WTC11 (cell line): ENCODE results near the gene LACC1. TPM values are rescaled to one million over a fixed set of nuclear protein-coding genes. Genes with fewer than 3 reads are reported as not detected.

Source experiments
- ATF1 ChIP-seq: sonication (generic); formaldehyde crosslinking; IDR thresholded peaks from 2 replicates; pipeline ENCODE4 v1.8.1; 2023; ENCODE audit warnings: mild to moderate bottlenecking, moderate library complexity, missing genetic modification reagents
- EMX1 ChIP-seq: fragments of 250-450 bp; sonication (Bioruptor Pico); IDR thresholded peaks from 2 replicates; pipeline ENCODE4 v1.8.0; 2021; ENCODE audit warnings: mild to moderate bottlenecking
- ESRRA ChIP-seq: sonication (generic); formaldehyde crosslinking; IDR thresholded peaks from 2 replicates; pipeline ENCODE4 v1.8.1; 2022; ENCODE audit warnings: mild to moderate bottlenecking, missing genetic modification reagents, borderline replicate concordance
- ETV6 ChIP-seq: sonication (generic); formaldehyde crosslinking; IDR thresholded peaks from 2 replicates; pipeline ENCODE4 v1.8.1; 2022; ENCODE audit warnings: mild to moderate bottlenecking, missing genetic modification reagents
- GTF2I ChIP-seq: fragments of 250-450 bp; sonication (Bioruptor Pico); conservative IDR thresholded peaks from 2 replicates; pipeline ENCODE4 v1.4.0; 2021; ENCODE audit warnings: mild to moderate bottlenecking
- HMGA2 ChIP-seq: fragments of 250-450 bp; sonication (Bioruptor Pico); IDR thresholded peaks from 2 replicates; pipeline ENCODE4 v1.4.0; 2021; ENCODE audit warnings: mild to moderate bottlenecking, moderate library complexity
- IRF2 ChIP-seq: sonication (generic); formaldehyde crosslinking; IDR thresholded peaks from 2 replicates; pipeline ENCODE4 v1.8.0; 2022; ENCODE audit warnings: low read depth, missing genetic modification reagents, borderline replicate concordance
- JAZF1 ChIP-seq: fragments of 250-450 bp; sonication (Bioruptor Pico); IDR thresholded peaks from 2 replicates; pipeline ENCODE4 v1.9.0; 2021; ENCODE audit warnings: moderate library complexity, mild to moderate bottlenecking, inconsistent platforms
- JUN ChIP-seq: sonication (generic); formaldehyde crosslinking; IDR thresholded peaks from 2 replicates; pipeline ENCODE4 v1.8.0; 2023; ENCODE audit warnings: mild to moderate bottlenecking, missing genetic modification reagents
- MXD4 ChIP-seq: fragments of 250-450 bp; sonication (Bioruptor Pico); IDR thresholded peaks from 2 replicates; pipeline ENCODE4 v1.8.0; 2021; ENCODE audit warnings: mild to moderate bottlenecking, moderate library complexity, borderline replicate concordance
- RELA ChIP-seq: sonication (generic); formaldehyde crosslinking; IDR thresholded peaks from 2 replicates; pipeline ENCODE4 v1.8.1; 2022; ENCODE audit warnings: missing genetic modification reagents, mild to moderate bottlenecking, borderline replicate concordance
- SP1 ChIP-seq: sonication (generic); formaldehyde crosslinking; conservative IDR thresholded peaks from 2 replicates; pipeline ENCODE4 v1.8.1; 2022; ENCODE audit warnings: missing genetic modification reagents
- TEAD4 ChIP-seq: sonication (generic); formaldehyde crosslinking; IDR thresholded peaks from 2 replicates; pipeline ENCODE4 v1.8.0; 2022; ENCODE audit warnings: mild to moderate bottlenecking, missing genetic modification reagents
- ZBTB21 ChIP-seq: sonication (generic); formaldehyde crosslinking; IDR thresholded peaks from 2 replicates; pipeline ENCODE4 v1.8.1; 2023; ENCODE audit warnings: mild to moderate bottlenecking, missing genetic modification reagents, borderline replicate concordance
- total RNA-seq: library from RNA; stranded (reverse); gene quantifications from 3 replicates; pipeline ENCODE4 v1.2.3, GENCODE V29; 2021
- TF ChIP-seq, protein P1 (sequence below): fragments of 250-450 bp; sonication (Bioruptor Pico); IDR thresholded peaks from 2 replicates; pipeline ENCODE4 v1.9.0; 2021; ENCODE audit warnings: mild to moderate bottlenecking
- TF ChIP-seq, protein P2 (sequence below): sonication (generic); formaldehyde crosslinking; IDR thresholded peaks from 2 replicates; pipeline ENCODE4 v1.8.1; 2022; ENCODE audit warnings: low read depth, mild to moderate bottlenecking, moderate library complexity, missing genetic modification reagents, borderline replicate concordance
- TF ChIP-seq, protein P3 (sequence below): sonication (generic); formaldehyde crosslinking; conservative IDR thresholded peaks from 2 replicates; pipeline ENCODE4 v1.8.1; 2022; ENCODE audit warnings: mild to moderate bottlenecking, missing genetic modification reagents
- TF ChIP-seq, protein P4 (sequence below): sonication (generic); formaldehyde crosslinking; conservative IDR thresholded peaks from 2 replicates; pipeline ENCODE4 v1.8.1; 2023; ENCODE audit warnings: mild to moderate bottlenecking, low read depth, missing genetic modification reagents, moderate library complexity
- TF ChIP-seq, protein P5 (sequence below): sonication (generic); formaldehyde crosslinking; IDR thresholded peaks from 2 replicates; pipeline ENCODE4 v1.8.1; 2022; ENCODE audit warnings: mild to moderate bottlenecking, missing genetic modification reagents, moderate library complexity, borderline replicate concordance
- TF ChIP-seq, protein P6 (sequence below): fragments of 250-450 bp; sonication (Bioruptor Pico); IDR thresholded peaks from 2 replicates; pipeline ENCODE4 v1.9.0; 2021; ENCODE audit warnings: mild to moderate bottlenecking
- TF ChIP-seq, protein P7 (sequence below): sonication (generic); formaldehyde crosslinking; IDR thresholded peaks from 2 replicates; pipeline ENCODE4 v1.8.1; 2023; ENCODE audit warnings: mild to moderate bottlenecking, missing genetic modification reagents, moderate library complexity
- TF ChIP-seq, protein P8 (sequence below): fragments of 250-450 bp; sonication (Bioruptor Pico); IDR thresholded peaks from 2 replicates; pipeline ENCODE4 v1.8.0; 2021; ENCODE audit warnings: mild to moderate bottlenecking
- TF ChIP-seq, protein P9 (sequence below): sonication (generic); formaldehyde crosslinking; IDR thresholded peaks from 2 replicates; pipeline ENCODE4 v1.8.1; 2023; ENCODE audit warnings: mild to moderate bottlenecking, missing genetic modification reagents, borderline replicate concordance

The LACC1 gene
- total RNA-seq, 1 experiment from 2014 or later, result 5.5 TPM

DNA sequence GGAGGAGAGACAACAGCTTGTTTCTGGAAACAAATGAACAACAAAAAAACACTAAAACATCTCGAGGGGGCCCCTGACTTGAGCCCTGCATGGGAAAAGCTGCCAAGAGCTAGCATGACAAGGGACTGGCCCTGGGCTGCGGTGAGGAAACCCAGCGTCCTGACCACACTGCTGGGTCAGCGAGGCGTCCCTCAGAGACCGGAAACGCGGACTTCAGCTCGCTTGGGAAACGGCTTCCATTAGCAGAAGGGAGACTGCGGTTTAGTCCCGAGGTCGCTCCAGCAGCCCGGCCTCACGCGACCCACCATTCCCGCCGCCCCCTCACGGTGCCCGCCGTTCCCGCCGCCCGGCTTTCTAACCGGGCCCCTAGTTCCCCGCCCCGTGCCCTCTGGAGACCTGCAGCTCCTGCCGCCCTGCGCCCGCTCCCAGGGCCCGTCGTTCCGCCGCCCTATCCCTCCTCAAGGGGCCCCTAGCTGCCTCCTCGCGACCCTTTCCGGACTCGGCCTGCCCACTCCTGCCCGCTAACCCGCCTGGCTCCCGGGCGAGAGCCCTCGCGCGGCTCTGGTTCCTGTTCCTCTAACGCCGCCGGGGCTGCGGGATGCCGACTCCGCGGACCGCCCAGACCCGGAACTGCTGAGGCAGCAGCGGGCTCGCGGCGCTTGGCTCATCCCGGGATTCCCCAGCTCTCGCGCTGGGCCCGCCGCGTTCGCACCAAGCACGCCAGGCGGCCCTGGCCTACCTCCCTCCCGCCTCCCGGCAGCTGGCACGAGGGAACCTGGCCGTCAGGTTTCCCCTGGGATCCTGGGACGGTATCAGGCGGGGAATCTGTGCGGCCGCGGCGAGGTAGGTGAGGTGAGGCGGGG is 581 bp upstream of the LACC1 start, which contains the start of gene CCDC122 (continued):
- TF ChIP-seq TEAD4 (CRISPR knock-in tag) (no peak; the same call in 1 of the 2 replicates), IRF2 (CRISPR knock-in tag) (no peak), HMGA2 (CRISPR knock-in tag) (no peak), ESRRA (CRISPR knock-in tag) (peak; percentile 88), MXD4 (CRISPR knock-in tag) (no peak), RELA (CRISPR knock-in tag) (peak; percentile 92; the same call in 1 of the 2 replicates), SP1 (CRISPR knock-in tag) (peak; percentile 72), JUN (CRISPR knock-in tag) (no peak), GTF2I (CRISPR knock-in tag) (no peak), JAZF1 (CRISPR knock-in tag) (no peak), EMX1 (CRISPR knock-in tag) (no peak), ETV6 (CRISPR knock-in tag) (peak; percentile 42), ZBTB21 (CRISPR knock-in tag) (peak; percentile 70; the same call in 1 of the 2 replicates), ATF1 (CRISPR knock-in tag) (no peak)
- TF ChIP-seq, protein P1, sequence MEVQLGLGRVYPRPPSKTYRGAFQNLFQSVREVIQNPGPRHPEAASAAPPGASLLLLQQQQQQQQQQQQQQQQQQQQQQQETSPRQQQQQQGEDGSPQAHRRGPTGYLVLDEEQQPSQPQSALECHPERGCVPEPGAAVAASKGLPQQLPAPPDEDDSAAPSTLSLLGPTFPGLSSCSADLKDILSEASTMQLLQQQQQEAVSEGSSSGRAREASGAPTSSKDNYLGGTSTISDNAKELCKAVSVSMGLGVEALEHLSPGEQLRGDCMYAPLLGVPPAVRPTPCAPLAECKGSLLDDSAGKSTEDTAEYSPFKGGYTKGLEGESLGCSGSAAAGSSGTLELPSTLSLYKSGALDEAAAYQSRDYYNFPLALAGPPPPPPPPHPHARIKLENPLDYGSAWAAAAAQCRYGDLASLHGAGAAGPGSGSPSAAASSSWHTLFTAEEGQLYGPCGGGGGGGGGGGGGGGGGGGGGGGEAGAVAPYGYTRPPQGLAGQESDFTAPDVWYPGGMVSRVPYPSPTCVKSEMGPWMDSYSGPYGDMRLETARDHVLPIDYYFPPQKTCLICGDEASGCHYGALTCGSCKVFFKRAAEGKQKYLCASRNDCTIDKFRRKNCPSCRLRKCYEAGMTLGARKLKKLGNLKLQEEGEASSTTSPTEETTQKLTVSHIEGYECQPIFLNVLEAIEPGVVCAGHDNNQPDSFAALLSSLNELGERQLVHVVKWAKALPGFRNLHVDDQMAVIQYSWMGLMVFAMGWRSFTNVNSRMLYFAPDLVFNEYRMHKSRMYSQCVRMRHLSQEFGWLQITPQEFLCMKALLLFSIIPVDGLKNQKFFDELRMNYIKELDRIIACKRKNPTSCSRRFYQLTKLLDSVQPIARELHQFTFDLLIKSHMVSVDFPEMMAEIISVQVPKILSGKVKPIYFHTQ, result no peak
- TF ChIP-seq, protein P2, sequence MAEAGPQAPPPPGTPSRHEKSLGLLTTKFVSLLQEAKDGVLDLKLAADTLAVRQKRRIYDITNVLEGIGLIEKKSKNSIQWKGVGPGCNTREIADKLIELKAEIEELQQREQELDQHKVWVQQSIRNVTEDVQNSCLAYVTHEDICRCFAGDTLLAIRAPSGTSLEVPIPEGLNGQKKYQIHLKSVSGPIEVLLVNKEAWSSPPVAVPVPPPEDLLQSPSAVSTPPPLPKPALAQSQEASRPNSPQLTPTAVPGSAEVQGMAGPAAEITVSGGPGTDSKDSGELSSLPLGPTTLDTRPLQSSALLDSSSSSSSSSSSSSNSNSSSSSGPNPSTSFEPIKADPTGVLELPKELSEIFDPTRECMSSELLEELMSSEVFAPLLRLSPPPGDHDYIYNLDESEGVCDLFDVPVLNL (CRISPR knock-in tag), result peak; percentile 64; the same call in 1 of the 2 replicates
- TF ChIP-seq, protein P3, sequence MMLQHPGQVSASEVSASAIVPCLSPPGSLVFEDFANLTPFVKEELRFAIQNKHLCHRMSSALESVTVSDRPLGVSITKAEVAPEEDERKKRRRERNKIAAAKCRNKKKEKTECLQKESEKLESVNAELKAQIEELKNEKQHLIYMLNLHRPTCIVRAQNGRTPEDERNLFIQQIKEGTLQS (CRISPR knock-in tag), result peak; percentile 82
- TF ChIP-seq, protein P4, sequence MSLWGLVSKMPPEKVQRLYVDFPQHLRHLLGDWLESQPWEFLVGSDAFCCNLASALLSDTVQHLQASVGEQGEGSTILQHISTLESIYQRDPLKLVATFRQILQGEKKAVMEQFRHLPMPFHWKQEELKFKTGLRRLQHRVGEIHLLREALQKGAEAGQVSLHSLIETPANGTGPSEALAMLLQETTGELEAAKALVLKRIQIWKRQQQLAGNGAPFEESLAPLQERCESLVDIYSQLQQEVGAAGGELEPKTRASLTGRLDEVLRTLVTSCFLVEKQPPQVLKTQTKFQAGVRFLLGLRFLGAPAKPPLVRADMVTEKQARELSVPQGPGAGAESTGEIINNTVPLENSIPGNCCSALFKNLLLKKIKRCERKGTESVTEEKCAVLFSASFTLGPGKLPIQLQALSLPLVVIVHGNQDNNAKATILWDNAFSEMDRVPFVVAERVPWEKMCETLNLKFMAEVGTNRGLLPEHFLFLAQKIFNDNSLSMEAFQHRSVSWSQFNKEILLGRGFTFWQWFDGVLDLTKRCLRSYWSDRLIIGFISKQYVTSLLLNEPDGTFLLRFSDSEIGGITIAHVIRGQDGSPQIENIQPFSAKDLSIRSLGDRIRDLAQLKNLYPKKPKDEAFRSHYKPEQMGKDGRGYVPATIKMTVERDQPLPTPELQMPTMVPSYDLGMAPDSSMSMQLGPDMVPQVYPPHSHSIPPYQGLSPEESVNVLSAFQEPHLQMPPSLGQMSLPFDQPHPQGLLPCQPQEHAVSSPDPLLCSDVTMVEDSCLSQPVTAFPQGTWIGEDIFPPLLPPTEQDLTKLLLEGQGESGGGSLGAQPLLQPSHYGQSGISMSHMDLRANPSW (CRISPR knock-in tag), result peak; percentile 46; the same call in 1 of the 2 replicates
- TF ChIP-seq, protein P5, sequence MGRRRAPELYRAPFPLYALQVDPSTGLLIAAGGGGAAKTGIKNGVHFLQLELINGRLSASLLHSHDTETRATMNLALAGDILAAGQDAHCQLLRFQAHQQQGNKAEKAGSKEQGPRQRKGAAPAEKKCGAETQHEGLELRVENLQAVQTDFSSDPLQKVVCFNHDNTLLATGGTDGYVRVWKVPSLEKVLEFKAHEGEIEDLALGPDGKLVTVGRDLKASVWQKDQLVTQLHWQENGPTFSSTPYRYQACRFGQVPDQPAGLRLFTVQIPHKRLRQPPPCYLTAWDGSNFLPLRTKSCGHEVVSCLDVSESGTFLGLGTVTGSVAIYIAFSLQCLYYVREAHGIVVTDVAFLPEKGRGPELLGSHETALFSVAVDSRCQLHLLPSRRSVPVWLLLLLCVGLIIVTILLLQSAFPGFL, result peak; percentile 87; the same call in 1 of the 2 replicates
- TF ChIP-seq, protein P6, sequence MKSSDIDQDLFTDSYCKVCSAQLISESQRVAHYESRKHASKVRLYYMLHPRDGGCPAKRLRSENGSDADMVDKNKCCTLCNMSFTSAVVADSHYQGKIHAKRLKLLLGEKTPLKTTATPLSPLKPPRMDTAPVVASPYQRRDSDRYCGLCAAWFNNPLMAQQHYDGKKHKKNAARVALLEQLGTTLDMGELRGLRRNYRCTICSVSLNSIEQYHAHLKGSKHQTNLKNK (CRISPR knock-in tag), result no peak
- TF ChIP-seq, protein P7, sequence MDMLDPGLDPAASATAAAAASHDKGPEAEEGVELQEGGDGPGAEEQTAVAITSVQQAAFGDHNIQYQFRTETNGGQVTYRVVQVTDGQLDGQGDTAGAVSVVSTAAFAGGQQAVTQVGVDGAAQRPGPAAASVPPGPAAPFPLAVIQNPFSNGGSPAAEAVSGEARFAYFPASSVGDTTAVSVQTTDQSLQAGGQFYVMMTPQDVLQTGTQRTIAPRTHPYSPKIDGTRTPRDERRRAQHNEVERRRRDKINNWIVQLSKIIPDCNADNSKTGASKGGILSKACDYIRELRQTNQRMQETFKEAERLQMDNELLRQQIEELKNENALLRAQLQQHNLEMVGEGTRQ (CRISPR knock-in tag), result peak; percentile 48
- TF ChIP-seq, protein P8, sequence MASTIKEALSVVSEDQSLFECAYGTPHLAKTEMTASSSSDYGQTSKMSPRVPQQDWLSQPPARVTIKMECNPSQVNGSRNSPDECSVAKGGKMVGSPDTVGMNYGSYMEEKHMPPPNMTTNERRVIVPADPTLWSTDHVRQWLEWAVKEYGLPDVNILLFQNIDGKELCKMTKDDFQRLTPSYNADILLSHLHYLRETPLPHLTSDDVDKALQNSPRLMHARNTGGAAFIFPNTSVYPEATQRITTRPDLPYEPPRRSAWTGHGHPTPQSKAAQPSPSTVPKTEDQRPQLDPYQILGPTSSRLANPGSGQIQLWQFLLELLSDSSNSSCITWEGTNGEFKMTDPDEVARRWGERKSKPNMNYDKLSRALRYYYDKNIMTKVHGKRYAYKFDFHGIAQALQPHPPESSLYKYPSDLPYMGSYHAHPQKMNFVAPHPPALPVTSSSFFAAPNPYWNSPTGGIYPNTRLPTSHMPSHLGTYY, result no peak
- TF ChIP-seq, protein P9, sequence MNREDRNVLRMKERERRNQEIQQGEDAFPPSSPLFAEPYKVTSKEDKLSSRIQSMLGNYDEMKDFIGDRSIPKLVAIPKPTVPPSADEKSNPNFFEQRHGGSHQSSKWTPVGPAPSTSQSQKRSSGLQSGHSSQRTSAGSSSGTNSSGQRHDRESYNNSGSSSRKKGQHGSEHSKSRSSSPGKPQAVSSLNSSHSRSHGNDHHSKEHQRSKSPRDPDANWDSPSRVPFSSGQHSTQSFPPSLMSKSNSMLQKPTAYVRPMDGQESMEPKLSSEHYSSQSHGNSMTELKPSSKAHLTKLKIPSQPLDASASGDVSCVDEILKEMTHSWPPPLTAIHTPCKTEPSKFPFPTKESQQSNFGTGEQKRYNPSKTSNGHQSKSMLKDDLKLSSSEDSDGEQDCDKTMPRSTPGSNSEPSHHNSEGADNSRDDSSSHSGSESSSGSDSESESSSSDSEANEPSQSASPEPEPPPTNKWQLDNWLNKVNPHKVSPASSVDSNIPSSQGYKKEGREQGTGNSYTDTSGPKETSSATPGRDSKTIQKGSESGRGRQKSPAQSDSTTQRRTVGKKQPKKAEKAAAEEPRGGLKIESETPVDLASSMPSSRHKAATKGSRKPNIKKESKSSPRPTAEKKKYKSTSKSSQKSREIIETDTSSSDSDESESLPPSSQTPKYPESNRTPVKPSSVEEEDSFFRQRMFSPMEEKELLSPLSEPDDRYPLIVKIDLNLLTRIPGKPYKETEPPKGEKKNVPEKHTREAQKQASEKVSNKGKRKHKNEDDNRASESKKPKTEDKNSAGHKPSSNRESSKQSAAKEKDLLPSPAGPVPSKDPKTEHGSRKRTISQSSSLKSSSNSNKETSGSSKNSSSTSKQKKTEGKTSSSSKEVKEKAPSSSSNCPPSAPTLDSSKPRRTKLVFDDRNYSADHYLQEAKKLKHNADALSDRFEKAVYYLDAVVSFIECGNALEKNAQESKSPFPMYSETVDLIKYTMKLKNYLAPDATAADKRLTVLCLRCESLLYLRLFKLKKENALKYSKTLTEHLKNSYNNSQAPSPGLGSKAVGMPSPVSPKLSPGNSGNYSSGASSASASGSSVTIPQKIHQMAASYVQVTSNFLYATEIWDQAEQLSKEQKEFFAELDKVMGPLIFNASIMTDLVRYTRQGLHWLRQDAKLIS (CRISPR knock-in tag), result peak; percentile 64; the same call in 1 of the 2 replicates
